HEK293 (cell line): ENCODE measurements around the gene E2F1.

ENCODE experiments used
- CTCF ChIA-PET: fragments of 350-600 bp; formaldehyde crosslinking; extraction: SDS; loops from one replicate; lab custom pipeline; 2021; ENCODE audit warnings: antibody characterized with exemption; lab: Yijun Ruan, JAX
- POLR2A ChIA-PET: fragments of 300-600 bp; formaldehyde crosslinking; extraction: SDS; loops from one replicate; lab custom pipeline; 2020; ENCODE audit warnings: antibody characterized with exemption, inconsistent platforms; lab: Yijun Ruan, JAX
- H3K27ac ChIP-seq: fragments of 200-500 bp; sonication (Bioruptor generic); 2 replicates; pipeline ENCODE4 v1.5.1; 2014; ENCODE audit warnings: low read depth, low read length, control low read depth, inconsistent platforms; ENCODE audit errors: extremely low read depth
- H3K36me3 ChIP-seq, 2 experiments: fragments of 200-500 bp in 1 of 2; sonication (Bioruptor generic) in 1 of 2; 1 replicate in 1 of 2; 2 replicates in 1 of 2; pipeline ENCODE4 v1.5.1; 2014 to 2017; ENCODE audit warnings: inconsistent platforms in 2 of 2, low read length in 2 of 2; ENCODE audit not compliant: control insufficient read depth in 2 of 2, insufficient read depth in 1 of 2
- H3K4me1 ChIP-seq: fragments of 200-500 bp; sonication (Bioruptor generic); 2 replicates; pipeline ENCODE4 v1.5.1; 2014; ENCODE audit warnings: mild to moderate bottlenecking, low read length, inconsistent platforms; ENCODE audit not compliant: control insufficient read depth, insufficient read depth
- H3K4me3 ChIP-seq: 2 replicates; pipeline ENCODE4 v1.5.1; 2011; ENCODE audit warnings: low read depth, mild to moderate bottlenecking, control low read depth, low read length, moderate library complexity
- H3K9me3 ChIP-seq: fragments of 200-500 bp; sonication (Bioruptor generic); 2 replicates; pipeline ENCODE4 v1.5.1; 2014; ENCODE audit warnings: low read depth, low read length, inconsistent platforms; ENCODE audit not compliant: control insufficient read depth, insufficient read depth
- GLI2 ChIP-seq: fragments of 450-650 bp; formaldehyde crosslinking; IDR thresholded peaks from 2 replicates; pipeline ENCODE4; 2017; ENCODE audit warnings: missing biosample characterization, missing genetic modification characterization, low read depth, borderline replicate concordance
- HOXD13 ChIP-seq: sonication (generic); formaldehyde crosslinking; IDR thresholded peaks from 2 replicates; pipeline ENCODE4 v1.8.0; 2022; ENCODE audit warnings: missing genetic modification reagents, borderline replicate concordance
- ZNF169 ChIP-seq: fragments of 450-650 bp; formaldehyde crosslinking; IDR thresholded peaks from 2 replicates; pipeline ENCODE4 v1.5.1; 2016; ENCODE audit warnings: missing biosample characterization, missing genetic modification characterization
- ZNF202 ChIP-seq: fragments of 450-650 bp; formaldehyde crosslinking; IDR thresholded peaks from 2 replicates; pipeline ENCODE4 v1.5.1; 2016; ENCODE audit warnings: missing biosample characterization, missing genetic modification characterization, borderline replicate concordance
- ZNF214 ChIP-seq: fragments of 450-650 bp; formaldehyde crosslinking; IDR thresholded peaks from 2 replicates; pipeline ENCODE4 v1.5.1; 2017; ENCODE audit warnings: missing biosample characterization, mild to moderate bottlenecking, missing genetic modification characterization, borderline replicate concordance
- ZNF223 ChIP-seq: fragments of 450-650 bp; formaldehyde crosslinking; IDR thresholded peaks from 2 replicates; pipeline ENCODE4 v1.5.1; 2016; ENCODE audit warnings: missing biosample characterization, missing genetic modification characterization
- ZNF292 ChIP-seq: fragments of 450-650 bp; formaldehyde crosslinking; IDR thresholded peaks from 2 replicates; pipeline ENCODE4 v1.5.1; 2016; ENCODE audit warnings: low read depth, missing biosample characterization, missing genetic modification characterization, borderline replicate concordance
- ZNF701 ChIP-seq: fragments of 450-650 bp; formaldehyde crosslinking; IDR thresholded peaks from 2 replicates; pipeline ENCODE4 v1.5.1; 2016; ENCODE audit warnings: missing biosample characterization, missing genetic modification characterization
- ZNF843 ChIP-seq: fragments of 450-650 bp; formaldehyde crosslinking; IDR thresholded peaks from 2 replicates; pipeline ENCODE4 v1.5.1; 2016; ENCODE audit warnings: missing biosample characterization, missing genetic modification characterization
- TF ChIP-seq, protein P1 (sequence below): fragments of 450-650 bp; formaldehyde crosslinking; IDR thresholded peaks from 2 replicates; pipeline ENCODE4 v1.5.1; 2016; ENCODE audit warnings: missing biosample characterization, missing genetic modification characterization, borderline replicate concordance

Gene E2F1

DNA sequence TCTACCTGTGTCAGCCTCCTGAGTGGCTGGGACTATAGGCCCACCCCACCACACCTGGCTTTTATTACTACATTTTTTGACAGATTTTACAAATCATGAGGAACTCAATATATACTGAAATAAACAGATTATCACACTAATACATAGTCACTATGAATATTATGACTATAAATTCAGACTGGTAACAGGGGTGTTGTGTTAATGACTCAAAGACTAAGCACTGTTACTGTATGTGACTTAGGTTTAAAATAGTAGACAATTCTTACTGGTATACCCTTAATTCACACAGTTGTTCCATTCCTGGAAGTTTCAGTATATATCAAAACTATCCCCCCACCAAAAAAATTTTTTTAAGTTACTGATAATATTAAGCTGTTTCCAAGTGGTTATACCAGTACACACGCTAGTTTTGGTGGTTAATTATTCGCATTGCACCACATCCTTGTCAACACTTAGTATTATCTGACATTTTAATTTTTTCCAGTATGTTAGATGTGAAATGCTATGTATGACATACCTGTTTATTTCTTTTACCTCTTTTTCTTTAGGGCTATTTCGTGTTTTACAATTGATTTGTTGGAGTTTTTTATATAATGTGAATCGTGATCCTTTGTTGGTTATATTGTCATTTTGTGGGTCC lies 58.5 kb downstream of the E2F1 start:
- POLR2A ChIA-PET: no interaction called here
- no peak for TF ChIP-seq ZNF169
- no peak for TF ChIP-seq ZNF223 (tag by site-specific recombination)
- no peak for TF ChIP-seq ZNF292 (tag by site-specific recombination)
- TF ChIP-seq ZNF202 (tag by site-specific recombination): no peak
- TF ChIP-seq GLI2 (tag by site-specific recombination): no peak
- TF ChIP-seq HOXD13 (CRISPR knock-in tag): no peak
- no peaks in the 10 kb centered on the region for H3K4me1 ChIP-seq
- CTCF ChIA-PET: no interaction called here
- no peaks in the 10 kb centered on the region for H3K9me3 ChIP-seq
- H3K36me3 ChIP-seq: peaks cover 9 to 85% of the 10 kb centered on the region in 2 experiments; a peak in 2 of 3 replicates
- no peak overlapping the region for H3K27ac ChIP-seq
- no peak overlapping the region for H3K4me3 ChIP-seq

DNA sequence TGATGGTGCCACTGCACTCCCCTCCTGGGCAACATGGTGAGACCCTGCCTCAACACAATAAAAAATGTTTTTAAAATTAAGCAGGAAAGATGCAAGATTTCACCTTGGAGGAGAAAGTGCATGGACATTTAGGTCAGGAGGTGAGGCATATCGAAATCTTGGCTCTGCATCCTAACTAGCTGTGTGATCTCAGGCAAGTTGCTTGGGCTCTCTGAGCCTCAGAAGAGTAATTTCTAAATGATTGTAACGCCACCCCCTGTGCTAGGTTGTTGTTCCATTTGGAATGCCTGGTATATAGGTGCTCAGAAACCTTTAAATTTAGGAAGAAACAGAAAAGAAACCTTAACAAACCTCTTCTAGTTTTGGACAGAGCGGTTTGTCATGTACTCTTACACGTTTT lies 60.0 kb downstream of the E2F1 start:
- no peaks in the 10 kb centered on the region for H3K9me3 ChIP-seq
- CTCF ChIA-PET: no interaction called here
- TF ChIP-seq, protein P1, sequence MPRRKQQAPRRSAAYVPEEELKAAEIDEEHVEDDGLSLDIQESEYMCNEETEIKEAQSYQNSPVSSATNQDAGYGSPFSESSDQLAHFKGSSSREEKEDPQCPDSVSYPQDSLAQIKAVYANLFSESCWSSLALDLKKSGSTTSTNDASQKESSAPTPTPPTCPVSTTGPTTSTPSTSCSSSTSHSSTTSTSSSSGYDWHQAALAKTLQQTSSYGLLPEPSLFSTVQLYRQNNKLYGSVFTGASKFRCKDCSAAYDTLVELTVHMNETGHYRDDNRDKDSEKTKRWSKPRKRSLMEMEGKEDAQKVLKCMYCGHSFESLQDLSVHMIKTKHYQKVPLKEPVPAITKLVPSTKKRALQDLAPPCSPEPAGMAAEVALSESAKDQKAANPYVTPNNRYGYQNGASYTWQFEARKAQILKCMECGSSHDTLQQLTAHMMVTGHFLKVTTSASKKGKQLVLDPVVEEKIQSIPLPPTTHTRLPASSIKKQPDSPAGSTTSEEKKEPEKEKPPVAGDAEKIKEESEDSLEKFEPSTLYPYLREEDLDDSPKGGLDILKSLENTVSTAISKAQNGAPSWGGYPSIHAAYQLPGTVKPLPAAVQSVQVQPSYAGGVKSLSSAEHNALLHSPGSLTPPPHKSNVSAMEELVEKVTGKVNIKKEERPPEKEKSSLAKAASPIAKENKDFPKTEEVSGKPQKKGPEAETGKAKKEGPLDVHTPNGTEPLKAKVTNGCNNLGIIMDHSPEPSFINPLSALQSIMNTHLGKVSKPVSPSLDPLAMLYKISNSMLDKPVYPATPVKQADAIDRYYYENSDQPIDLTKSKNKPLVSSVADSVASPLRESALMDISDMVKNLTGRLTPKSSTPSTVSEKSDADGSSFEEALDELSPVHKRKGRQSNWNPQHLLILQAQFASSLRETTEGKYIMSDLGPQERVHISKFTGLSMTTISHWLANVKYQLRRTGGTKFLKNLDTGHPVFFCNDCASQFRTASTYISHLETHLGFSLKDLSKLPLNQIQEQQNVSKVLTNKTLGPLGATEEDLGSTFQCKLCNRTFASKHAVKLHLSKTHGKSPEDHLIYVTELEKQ (tag by site-specific recombination): no peak
- TF ChIP-seq ZNF701 (tag by site-specific recombination) (no peak), ZNF843 (tag by site-specific recombination) (no peak), ZNF214 (tag by site-specific recombination) (no peak)
- TF ChIP-seq, all 188 proteins: peak for 0
- no peaks in the 10 kb centered on the region for H3K4me1 ChIP-seq
- H3K4me3 ChIP-seq: no peak overlapping the region
- POLR2A ChIA-PET: no interaction called here
- peaks cover 8 to 78% of the 10 kb centered on the region in 2 experiments; a peak in 2 of 3 replicates for H3K36me3 ChIP-seq
- H3K27ac ChIP-seq: no peak overlapping the region
